ENCODE data around the gene DIRAS1.
"Not testable (repeated sequence)": the region's sequence is repeated elsewhere in the genome, so short reads cannot be mapped to it uniquely, and the experiment has no call there.

DIRAS1 gene

DNA sequence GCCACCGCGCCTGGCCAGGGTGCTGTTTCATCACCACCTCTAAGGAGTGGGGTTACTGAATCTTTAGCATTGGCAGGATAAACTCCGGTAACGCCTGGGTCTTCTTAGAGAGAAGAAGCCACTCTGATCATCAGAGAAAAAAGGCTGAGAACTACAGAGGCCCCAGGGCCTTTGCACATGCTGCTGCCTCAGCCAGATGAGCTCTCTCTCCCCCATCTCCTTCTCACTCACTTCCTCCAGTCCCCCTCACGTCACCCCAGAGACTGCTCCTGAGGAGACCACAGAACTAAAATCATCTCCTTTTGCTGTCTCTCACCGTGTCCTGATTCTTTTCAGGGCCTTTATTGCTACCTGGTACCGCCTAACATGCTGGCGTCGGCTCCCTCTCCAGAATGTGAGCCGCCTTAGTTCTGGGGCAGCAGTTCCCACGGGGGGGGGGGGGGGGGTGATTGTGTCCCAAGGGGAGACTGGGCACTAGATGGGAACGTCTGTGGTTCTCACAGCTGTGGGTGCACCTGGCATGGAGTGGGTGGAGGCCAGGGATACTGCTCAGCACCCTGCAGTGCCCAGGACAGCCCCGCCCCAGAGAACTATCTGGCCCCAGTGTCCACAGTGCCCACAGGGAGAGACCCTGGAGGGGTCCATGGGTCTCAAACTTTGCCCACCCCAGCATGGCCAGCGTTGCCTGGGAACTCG is 5.1 kb upstream of the DIRAS1 start:
- no peak for FAIRE-seq

DNA sequence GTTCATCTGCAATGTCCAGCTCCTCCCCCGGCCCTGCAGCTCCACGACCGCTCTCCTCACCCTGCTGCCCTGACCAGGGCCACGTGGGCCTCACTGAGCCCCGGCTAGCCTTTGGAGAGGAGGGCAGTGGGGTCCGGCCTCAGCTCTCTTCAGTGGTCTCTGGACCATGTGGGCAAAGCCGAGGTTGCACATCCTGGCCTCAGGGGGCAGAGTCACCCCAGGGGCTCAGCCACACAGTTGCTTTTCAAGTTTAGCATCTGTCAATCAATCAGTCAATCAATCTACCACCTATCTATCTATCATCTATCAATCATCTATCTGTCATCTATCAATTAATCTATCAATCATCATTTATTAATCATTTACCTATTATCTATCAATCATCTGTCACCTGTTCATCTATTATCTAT is 3.0 kb upstream of the DIRAS1 start:
- no peak for FAIRE-seq

DNA sequence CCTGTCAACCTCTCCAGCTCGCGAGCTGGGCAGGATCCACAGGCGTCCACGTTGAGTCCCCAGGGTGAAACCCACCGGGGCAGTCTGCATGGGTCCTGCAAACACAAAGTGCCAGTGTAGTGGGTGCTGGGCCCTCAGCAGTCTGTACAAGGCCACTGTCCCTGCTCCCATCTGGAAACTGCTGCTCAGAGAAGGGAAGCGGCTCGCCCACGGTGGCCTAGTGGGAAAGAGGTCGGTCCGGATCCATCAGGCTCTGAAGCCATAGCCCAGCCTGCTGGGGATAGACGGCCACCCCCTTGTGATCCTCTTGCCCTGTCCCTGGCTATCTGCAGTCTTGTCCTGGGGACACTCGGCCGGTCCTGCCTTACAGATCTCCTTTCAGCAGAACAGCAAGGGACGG is 2.6 kb upstream of the DIRAS1 start:
- no peak for FAIRE-seq

DNA sequence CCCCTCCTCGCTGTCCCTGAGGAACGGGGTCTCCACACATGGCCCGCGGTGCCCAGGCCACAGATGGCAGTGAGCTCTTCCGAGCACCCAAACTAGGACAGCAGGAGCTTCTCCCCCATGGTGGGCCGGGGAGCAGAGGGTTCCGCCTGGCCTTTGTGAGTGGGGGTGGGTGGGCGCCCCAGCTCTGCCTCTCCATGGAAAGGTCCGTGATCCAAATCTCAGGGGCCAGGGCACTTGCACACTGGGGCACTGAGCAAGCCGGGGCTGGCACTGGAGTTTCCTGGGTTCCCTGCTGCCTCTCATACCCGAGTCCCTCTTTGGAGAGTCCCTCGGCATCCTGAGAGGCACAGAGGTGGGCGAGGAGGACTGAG is 2.2 kb upstream of the DIRAS1 start:
- no peak for FAIRE-seq

- FAIRE-seq: no peak
Observed at GRCh38 chr19:2722541-2723344, 1.6 kb upstream of the DIRAS1 start.

- no peak for FAIRE-seq
Observed at GRCh38 chr19:2721570-2722540, 683 bp upstream of the DIRAS1 start.

- no peak for FAIRE-seq
Observed at GRCh38 chr19:2719920-2720776, 1.0 kb downstream of the DIRAS1 start.

DNA sequence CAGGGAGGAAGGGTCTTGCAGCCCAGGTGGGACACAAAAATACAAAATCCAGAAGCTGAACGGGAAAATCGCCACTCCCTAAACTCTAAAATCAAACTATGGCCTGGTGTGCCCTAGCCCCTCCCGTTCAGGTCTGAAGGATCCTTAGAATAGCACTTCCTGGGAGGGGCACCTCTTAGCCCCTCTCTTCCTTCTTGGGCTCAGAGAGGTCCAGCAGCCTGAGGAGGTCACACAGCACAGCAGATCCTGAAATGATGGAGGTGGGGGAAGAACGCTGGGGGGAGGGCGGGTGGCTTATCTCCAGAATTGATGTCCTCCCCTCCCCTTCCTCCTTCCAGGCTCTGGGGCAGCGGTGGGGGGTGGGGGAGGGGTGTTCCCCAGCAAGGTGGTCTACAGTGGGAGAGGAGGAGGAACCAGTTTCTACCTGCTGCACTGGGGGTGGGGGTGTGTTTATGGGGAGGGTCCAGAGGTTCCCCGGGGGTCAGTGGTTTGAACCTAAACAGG is 1.9 kb downstream of the DIRAS1 start:
- FAIRE-seq: no peak

GRCh38 chr19:2717638-2718541 is 3.3 kb downstream of the DIRAS1 start:
- no peak for FAIRE-seq

DNA sequence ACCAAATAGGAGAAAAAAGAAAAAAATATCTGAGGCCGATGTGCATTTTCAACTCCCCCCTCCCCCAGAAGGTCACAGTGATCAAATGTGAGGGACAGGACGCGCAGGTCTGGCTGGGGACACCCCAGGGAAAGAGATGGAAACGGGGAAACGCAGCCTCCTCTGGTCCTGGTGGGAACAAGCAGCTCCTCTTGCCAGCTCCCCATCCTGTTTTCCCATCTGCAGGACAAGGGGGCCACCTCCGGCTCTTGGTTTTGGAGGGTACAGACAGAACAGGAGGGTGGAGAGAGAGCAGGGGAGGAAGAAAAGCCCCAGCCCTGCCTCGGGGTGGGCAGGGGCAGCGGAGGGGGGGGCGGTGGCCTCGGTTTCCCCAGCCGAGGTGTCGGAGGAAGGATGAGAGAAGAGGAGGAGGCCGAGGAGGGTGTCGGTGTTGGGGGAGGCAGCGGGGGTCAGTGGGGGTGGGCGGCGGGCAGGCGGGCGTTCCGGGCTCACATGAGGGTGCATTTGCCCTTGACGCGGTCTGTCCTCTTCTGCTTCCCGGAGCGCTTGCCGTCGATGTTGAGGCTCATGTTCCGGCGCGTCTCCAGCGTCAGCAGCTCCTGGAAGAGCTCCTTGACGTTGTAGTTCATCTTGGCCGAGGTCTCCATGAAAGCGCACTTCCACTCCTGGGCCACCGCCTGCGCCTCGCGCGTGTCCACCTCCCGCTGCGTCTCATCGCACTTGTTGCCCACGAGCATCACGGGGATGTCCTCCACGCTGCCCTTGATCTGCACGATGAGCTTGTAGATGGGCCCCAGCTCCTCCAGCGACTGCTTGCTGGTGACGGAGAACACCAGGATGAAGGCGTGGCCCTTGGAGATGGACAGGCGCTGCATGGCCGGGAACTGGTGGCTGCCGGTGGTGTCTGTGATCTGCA is 4.2 kb downstream of the DIRAS1 start:
- no peak for FAIRE-seq

DNA sequence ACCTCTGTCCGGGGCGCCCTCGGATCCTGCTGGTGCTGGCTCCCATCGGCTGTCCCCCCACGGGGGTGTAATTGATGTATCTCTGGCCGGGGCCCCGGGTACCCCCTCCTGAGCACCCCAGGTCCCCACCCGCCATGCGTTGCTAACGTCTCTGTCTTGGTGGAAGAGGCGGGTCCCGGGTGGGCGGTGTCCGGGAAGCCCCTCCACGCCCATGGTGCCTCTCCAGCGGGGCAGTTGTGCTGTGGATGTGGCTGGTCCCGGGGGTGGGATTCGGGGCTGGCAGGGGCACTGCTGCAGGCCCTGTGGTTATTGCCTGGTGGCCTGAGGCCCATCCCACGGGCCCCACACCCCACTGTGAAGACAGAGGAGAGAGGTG is 4.9 kb downstream of the DIRAS1 start:
- no peak for FAIRE-seq

DNA sequence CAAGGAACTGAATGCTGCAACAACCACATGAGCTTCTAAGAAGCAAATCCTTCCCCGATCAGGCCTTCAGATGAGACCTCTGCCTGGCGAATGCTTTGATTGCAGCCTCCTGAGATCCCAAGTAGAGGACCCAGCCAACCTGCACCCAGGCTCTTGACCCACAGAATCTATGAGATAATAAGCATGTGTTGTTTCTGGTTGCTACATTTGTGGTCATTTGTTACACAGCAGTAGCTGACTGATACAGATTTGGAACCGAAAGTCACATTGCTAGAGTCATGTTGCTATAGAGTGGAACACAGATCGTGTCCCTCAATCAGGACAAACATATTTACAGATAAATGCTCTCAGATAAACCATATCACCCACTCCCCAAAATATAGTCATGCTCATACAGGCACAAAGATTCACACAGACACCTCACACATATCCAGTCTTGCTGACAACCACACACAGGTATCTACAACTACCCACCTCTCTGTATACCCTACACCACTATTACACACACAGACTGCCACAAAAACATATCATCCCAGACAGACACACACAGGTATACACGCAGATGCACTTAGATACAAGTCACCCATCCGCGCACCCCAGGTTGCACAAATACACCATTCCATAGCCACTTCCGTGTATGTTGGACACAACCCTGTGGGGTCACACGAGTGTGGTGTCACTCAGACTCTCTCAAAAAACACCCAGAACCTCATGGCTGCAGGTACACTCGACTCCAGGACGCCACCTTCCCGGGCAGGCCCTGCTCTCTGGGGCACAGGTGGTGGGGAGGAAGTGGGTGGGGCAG is 5.5 kb downstream of the DIRAS1 start:
- FAIRE-seq: no peak

DNA sequence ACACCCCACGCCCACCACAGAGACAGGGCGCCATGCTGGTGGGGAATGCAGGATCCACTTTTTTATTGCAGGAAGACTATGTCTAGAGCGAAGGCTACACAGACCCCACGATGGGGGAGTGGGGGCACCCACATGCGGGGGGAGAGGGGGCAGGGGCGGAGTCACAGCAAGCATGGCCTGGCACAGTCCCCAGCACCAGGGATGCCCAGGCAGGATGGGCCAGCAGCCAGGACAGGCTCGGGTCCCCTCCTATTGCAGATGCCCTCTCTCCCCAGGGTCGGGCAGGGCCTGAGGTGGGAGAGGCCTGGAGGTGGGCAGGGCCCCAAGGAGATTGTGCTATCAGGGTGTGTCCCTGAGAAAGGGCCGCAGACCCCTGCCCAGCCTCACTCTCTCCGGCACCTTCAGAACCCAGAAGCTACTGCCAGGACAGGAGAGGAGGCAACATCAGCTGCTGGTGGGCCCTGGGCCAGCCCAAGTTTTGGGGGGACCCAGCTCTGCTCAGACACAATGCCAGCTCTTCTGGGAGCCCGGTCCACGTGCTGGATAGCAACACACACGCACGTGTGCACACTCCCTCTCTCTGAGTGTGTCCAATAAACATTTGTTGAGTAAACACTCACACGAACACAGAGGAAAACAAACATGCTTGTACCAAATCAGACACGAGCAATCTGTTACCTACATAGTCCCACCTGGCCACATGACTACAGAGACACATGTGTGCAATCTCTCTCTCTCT is 6.5 kb downstream of the DIRAS1 start:
- no peak for FAIRE-seq

DNA sequence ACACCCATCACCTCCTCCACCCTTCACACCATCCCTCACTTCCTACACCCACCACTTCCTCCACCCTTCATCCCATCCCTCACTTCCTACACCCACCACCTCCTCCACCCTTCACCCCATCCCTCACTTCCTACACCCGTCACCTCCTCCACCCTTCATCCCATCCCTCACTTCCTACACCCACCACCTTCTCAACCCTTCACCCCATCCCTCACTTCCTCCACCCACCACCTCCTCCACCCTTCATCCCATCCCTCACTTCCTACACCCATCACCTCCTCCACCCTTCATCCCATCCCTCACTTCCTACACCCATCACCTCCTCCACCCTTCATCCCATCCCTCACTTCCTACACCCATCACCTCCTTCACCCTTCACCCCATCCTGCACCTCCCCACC is 7.1 kb downstream of the DIRAS1 start:
- not testable (repeated sequence) for FAIRE-seq

- FAIRE-seq: not testable (repeated sequence)
Observed at GRCh38 chr19:2713170-2713569, 8.0 kb downstream of the DIRAS1 start.

DNA sequence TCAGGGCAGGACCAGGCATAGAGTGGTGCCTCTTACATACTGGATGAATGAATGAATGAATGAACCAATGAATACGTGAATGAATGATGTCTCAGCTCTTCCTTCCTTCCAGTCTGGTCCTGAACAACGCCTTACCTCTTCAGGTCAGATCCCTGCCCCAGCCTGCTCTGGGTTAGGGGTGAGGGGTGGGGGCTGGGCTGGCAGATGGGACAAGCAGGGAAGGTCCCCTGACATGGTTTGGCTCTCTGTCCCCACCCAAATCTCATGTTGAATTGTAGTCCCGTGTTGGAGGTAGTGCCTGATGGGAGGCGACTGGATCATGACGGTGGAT is 9.3 kb downstream of the DIRAS1 start:
- FAIRE-seq: no peak

DNA sequence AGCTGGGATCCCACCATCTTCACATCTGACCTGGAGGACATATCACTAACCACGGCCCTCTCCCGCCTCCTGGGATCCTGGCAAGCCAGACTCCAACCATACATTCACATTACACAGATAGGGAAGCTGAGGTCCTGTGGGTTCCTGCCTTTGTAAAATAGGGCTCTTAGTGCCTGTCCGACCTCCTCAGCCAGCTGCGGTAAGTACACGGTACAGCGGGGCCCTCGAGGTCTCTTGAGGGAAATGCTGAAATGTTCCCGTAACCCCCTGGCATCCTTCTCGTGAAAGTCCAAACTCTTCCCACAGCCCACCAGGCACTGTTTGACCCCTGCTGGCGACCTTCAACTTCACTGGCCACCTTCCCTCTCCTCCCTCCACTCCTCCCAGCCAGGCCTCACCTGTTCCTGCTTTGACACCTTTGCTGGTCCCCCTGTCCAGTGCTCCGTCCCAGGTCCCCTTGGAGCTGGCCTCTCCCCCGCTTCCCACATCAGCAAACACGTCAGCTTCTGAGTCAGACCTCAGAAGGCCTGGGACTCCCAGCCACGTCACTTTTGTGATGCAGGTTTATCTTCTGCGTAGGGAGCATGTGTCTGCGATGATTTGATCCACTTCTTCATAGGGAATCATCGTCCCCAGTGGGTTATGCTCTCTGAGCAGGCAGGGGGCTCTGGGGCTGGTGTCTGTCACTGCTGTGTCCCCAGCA is 9.8 kb downstream of the DIRAS1 start:
- no peak for FAIRE-seq

DNA sequence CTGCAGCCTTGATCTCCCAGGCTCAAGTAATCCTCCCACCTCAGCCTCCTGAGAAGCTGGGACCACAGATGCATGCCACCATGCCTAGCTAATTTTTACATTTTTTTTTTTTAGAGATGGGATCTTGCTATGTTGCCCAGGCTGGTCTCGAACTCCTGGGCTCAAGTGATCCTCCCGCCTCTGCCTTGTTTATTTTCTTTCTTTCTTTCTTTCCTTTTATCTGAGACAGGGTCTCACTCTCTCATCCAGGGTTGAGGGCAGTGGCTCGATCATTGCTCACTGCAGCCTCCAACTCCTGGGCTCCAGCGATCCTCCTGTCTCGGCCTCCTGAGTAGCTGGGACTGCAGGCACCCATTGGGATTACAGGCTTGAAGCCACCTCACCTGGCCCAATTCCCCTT is 14.9 kb downstream of the DIRAS1 start:
- FAIRE-seq: no peak

All from colon (tissue), 2 donors.